Neural cell (in vitro differentiated cells): Measurements from ENCODE around the gene MISP.
A peak's percentile ranks its signal among the peaks of the same experiment; 100 is the strongest.

ENCODE experiments used
- EP300 ChIP-seq: fragments of 450-650 bp; conservative IDR thresholded peaks from 2 replicates; pipeline ENCODE4 v1.6.1; 2014; ENCODE audit warnings: antibody characterized with exemption, mild to moderate bottlenecking, moderate library complexity; ENCODE audit not compliant: poor library complexity, severe bottlenecking
- EZH2 ChIP-seq: fragments of 200-600, 300-800 bp; shearing (Covaris generic), sonication (generic); IDR thresholded peaks from 2 replicates; pipeline ENCODE4 v1.6.1; 2014; ENCODE audit warnings: antibody characterized with exemption, low read length, borderline replicate concordance, mild to moderate bottlenecking; ENCODE audit not compliant: insufficient read depth, poor library complexity, severe bottlenecking
- MXI1 ChIP-seq: fragments of 450-650 bp; conservative IDR thresholded peaks from 2 replicates; pipeline ENCODE4 v1.6.1; 2014; ENCODE audit warnings: antibody characterized with exemption, mild to moderate bottlenecking; ENCODE audit not compliant: poor library complexity, severe bottlenecking
- POLR2AphosphoS5 ChIP-seq: IDR thresholded peaks from 2 replicates; pipeline ENCODE4 v1.6.1; 2012
- RAD21 ChIP-seq: fragments of 450-650 bp; conservative IDR thresholded peaks from 2 replicates; pipeline ENCODE4 v1.6.1; 2014; ENCODE audit warnings: antibody characterized with exemption, mild to moderate bottlenecking, moderate library complexity
- SMC3 ChIP-seq: fragments of 450-650 bp; conservative IDR thresholded peaks from 2 replicates; pipeline ENCODE4 v1.6.1; 2014; ENCODE audit warnings: antibody characterized with exemption, mild to moderate bottlenecking, moderate library complexity; ENCODE audit not compliant: poor library complexity
- TF ChIP-seq, protein P1 (sequence below): fragments of 450-650 bp; IDR thresholded peaks from 2 replicates; pipeline ENCODE4 v1.5.1; 2014; ENCODE audit warnings: antibody characterized with exemption, mild to moderate bottlenecking, moderate library complexity; ENCODE audit not compliant: poor library complexity, severe bottlenecking
- TF ChIP-seq, protein P2 (sequence below): IDR thresholded peaks from 2 replicates; pipeline ENCODE4 v1.6.1; 2012; ENCODE audit warnings: borderline replicate concordance

DNA sequence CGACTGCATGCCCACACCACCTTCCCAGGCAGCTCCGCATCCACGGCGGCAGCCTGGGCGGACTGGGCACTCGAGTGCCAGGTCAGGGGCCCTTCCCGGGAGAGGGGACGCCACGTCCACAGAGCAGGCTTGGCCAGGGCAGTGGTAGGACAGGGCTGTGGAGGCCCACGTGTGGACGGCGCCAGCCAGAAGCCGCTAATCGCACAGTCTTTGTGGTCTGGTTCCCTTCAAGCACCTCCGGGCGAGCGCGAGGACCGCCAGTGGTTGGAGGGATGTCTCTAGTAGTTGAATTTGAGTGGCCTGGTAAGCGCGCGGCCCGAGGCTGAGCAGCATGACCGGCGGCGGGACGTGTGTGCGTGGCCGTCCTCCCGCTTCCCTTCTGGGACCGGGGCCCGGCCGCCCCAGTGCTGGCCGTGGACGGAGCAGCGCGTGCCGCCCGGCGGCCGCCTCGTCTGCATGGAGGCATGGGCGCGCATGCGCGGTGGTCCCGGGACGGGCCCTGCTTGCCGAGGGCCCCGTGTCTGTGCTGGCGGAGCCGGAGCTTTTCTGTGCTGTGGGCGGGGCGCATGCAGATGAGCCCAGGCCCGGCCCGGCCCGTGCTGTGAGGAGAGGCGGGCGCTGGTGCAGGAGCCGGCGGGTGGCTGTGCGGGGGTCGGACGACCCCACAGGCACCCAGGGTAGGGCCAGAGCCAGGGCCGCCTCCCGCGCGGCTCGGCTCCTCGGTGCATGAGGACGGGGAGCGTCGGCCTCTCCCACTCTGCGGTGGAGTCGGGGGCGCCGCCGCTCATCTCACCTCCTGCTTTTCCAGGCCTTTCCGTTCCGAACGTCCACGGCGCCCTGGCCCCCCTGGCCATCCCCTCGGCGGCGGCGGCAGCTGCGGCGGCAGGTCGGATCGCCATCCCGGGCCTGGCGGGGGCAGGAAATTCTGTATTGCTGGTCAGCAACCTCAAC is 55.0 kb downstream of the MISP start:
- TF ChIP-seq, protein P1, sequence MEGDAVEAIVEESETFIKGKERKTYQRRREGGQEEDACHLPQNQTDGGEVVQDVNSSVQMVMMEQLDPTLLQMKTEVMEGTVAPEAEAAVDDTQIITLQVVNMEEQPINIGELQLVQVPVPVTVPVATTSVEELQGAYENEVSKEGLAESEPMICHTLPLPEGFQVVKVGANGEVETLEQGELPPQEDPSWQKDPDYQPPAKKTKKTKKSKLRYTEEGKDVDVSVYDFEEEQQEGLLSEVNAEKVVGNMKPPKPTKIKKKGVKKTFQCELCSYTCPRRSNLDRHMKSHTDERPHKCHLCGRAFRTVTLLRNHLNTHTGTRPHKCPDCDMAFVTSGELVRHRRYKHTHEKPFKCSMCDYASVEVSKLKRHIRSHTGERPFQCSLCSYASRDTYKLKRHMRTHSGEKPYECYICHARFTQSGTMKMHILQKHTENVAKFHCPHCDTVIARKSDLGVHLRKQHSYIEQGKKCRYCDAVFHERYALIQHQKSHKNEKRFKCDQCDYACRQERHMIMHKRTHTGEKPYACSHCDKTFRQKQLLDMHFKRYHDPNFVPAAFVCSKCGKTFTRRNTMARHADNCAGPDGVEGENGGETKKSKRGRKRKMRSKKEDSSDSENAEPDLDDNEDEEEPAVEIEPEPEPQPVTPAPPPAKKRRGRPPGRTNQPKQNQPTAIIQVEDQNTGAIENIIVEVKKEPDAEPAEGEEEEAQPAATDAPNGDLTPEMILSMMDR = no peak
- TF ChIP-seq POLR2AphosphoS5 (peak; percentile 9), EZH2 (no peak), SMC3 (no peak), EP300 (no peak), RAD21 (no peak), MXI1 (no peak)
- TF ChIP-seq, protein P2, sequence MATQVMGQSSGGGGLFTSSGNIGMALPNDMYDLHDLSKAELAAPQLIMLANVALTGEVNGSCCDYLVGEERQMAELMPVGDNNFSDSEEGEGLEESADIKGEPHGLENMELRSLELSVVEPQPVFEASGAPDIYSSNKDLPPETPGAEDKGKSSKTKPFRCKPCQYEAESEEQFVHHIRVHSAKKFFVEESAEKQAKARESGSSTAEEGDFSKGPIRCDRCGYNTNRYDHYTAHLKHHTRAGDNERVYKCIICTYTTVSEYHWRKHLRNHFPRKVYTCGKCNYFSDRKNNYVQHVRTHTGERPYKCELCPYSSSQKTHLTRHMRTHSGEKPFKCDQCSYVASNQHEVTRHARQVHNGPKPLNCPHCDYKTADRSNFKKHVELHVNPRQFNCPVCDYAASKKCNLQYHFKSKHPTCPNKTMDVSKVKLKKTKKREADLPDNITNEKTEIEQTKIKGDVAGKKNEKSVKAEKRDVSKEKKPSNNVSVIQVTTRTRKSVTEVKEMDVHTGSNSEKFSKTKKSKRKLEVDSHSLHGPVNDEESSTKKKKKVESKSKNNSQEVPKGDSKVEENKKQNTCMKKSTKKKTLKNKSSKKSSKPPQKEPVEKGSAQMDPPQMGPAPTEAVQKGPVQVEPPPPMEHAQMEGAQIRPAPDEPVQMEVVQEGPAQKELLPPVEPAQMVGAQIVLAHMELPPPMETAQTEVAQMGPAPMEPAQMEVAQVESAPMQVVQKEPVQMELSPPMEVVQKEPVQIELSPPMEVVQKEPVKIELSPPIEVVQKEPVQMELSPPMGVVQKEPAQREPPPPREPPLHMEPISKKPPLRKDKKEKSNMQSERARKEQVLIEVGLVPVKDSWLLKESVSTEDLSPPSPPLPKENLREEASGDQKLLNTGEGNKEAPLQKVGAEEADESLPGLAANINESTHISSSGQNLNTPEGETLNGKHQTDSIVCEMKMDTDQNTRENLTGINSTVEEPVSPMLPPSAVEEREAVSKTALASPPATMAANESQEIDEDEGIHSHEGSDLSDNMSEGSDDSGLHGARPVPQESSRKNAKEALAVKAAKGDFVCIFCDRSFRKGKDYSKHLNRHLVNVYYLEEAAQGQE = no peak
